Adrenal gland (tissue), 12 donors: Measurements from ENCODE around the gene C16orf96. TPM values are rescaled to one million over a fixed set of nuclear protein-coding genes. Genes with fewer than 3 reads are reported as not detected.

ENCODE experiments used
- DNase-seq, 7 donors: peaks; one replicate each; pipeline ENCODE4 v3.0.0-alpha.2; 2019 to 2020
- H3K27ac ChIP-seq, 5 donors: fragments of 200-600 bp; sonication (generic) in 4 of 5; 1 replicate in 3 of 5; 2 replicates in 2 of 5; pipeline versions ENCODE4 v1.5.1 to v1.8.0; 2016 to 2020; ENCODE audit warnings: mild to moderate bottlenecking in 1 of 5
- H3K27me3 ChIP-seq: fragments of 200-600 bp; 2 replicates; pipeline ENCODE4 v1.8.0; 2021
- H3K36me3 ChIP-seq, 2 donors: fragments of 200-600 bp; replicated peaks in 1 of 2; 1 replicate in 1 of 2; 2 replicates in 1 of 2; pipeline versions ENCODE4 v1.5.1 to v1.8.0; 2018 to 2022
- H3K4me1 ChIP-seq, 2 donors: fragments of 200-600 bp; replicated peaks in 1 of 2; 1 replicate in 1 of 2; 2 replicates in 1 of 2; pipeline versions ENCODE4 v1.5.1 to v1.8.0; 2018 to 2021
- H3K4me3 ChIP-seq, 4 donors: fragments of 200-600 bp; sonication (generic) in 3 of 4; one replicate each; pipeline ENCODE4 v1.5.1; 2016 to 2018
- H3K9me3 ChIP-seq, 3 donors: fragments of 200-600 bp; sonication (generic) in 1 of 3; replicated peaks in 1 of 3; 1 replicate in 2 of 3; 2 replicates in 1 of 3; pipeline versions ENCODE4 v1.5.1 to v1.8.0; 2016 to 2021
- CTCF ChIP-seq, 6 experiments: fragments of 450-650 bp in 4 of 6; fragments of 200-600 bp in 2 of 6; sonication (generic) in 1 of 6; IDR thresholded peaks; 1 replicate in 5 of 6; 2 replicates in 1 of 6; pipeline versions ENCODE4 v1.5.1 to v1.8.0; 2016 to 2021; ENCODE audit warnings: antibody characterized with exemption in 6 of 6, mild to moderate bottlenecking in 2 of 6, moderate library complexity in 1 of 6
- POLR2A ChIP-seq, 2 donors: fragments of 450-650 bp; IDR thresholded peaks; one replicate each; pipeline ENCODE4 v1.6.1; 2017; ENCODE audit warnings: antibody characterized with exemption in 2 of 2, mild to moderate bottlenecking in 2 of 2, moderate library complexity in 1 of 2
- WGBS, 4 donors: extraction: QIAGEN DNeasy Blood & Tissue Kit in 2 of 4; methylation state at CpG; one replicate each; pipeline versions ENCODE4 v1.1.5 to v1.1.7; 2013 to 2017; 5-methylcytosine and 5-hydroxymethylcytosine counted together
- intact Hi-C, 2 donors: fragments of 100-400 bp; cut with DNase I; formaldehyde crosslinking; loops; one replicate each; pipeline versions ENCODE4 v1.14.1 to v1.15.0; 2022 to 2023
- polyA plus RNA-seq, 3 donors: library from polyadenylated mRNA; stranded (reverse); fragments of 200-250 nt in 2 of 3; fragments of 350-450 nt in 1 of 3; fragmentation: Illumina TruSeq in 1 of 3; extraction: RNeasy Lipid Tissue Mini Kit (QIAGEN cat#74804) in 1 of 3; gene quantifications; one replicate each; pipeline ENCODE4 v1.2.3, GENCODE V29; 2013 to 2014
- total RNA-seq, 9 donors: library from RNA; depleted of rRNA in 4 of 9; stranded (reverse); fragments of >200 nt in 4 of 9; fragments of 120-200 nt in 1 of 9; fragmentation: NEBNext Ultra II Directional in 1 of 9; extraction: Animal tissue kit (Norgen Biotek cat#: 25700) in 1 of 9; gene quantifications; one replicate each; pipeline versions ENCODE4 v1.1.0 to v1.2.4, GENCODE V29; 2013 to 2023
- donor health status: healthy with polysubstance abuse.
- donor health status: Bipolar disorder and iron deficiency.
- donor health status: DM: yes; HTN: yes; CAD: no.
- donor health status: DM: no; HTN: no; CAD: no.
- donor health status: DM: no; HTN: no; CAD: no.
- donor health status: DM: yes; HTN: yes; CAD: no.

C16orf96 gene
- total and polyA plus RNA-seq, 12 donors, result 0.07 to 0.61 (median 0.28) TPM; not detected in 1

- 66 to 84% (median 78%) methylated on average over 10 of the region's 10 CpGs for WGBS, 4 donors
- H3K27ac ChIP-seq, result no peak overlapping the region
These were observed 1.8 kb downstream of the C16orf96 start for GRCh38 chr16:4557973-4558372.

GRCh38 chr16:4561596-4561995, 5.5 kb downstream of the C16orf96 start:
- Histone ChIP-seq H3K9me3 (no peaks in the 10 kb centered on the region), H3K27ac (no peak overlapping the region), H3K36me3 (no peaks in the 10 kb centered on the region), H3K4me3 (no peak overlapping the region), H3K27me3 (no peaks in the 10 kb centered on the region), H3K4me1 (no peaks in the 10 kb centered on the region)
- intact Hi-C loops, result no loop called here
- no peak for DNase-seq
- TF ChIP-seq POLR2A (IDR thresholded peaks at IDR 0.05) (no peak), CTCF (IDR thresholded peaks at IDR 0.05) (no peak)
- WGBS, 4 donors, result 54 to 75% (median 68%) methylated on average over 9 of the region's 9 CpGs

More at GRCh38 chr16:4557973-4558372, 1.8 kb downstream of the C16orf96 start:
- Histone ChIP-seq H3K27me3 (no peaks in the 10 kb centered on the region), H3K4me1 (no peaks in the 10 kb centered on the region), H3K4me3 (no peak overlapping the region), H3K9me3 (no peaks in the 10 kb centered on the region), H3K36me3 (no peaks in the 10 kb centered on the region)
- no peak for TF ChIP-seq POLR2A (IDR thresholded peaks at IDR 0.05)
- TF ChIP-seq CTCF (IDR thresholded peaks at IDR 0.05), result no peak
- no peak for DNase-seq
- intact Hi-C loops, result no loop called here

GRCh38 chr16:4564661-4565267, 8.6 kb downstream of the C16orf96 start:
- DNase-seq, result no peak
- TF ChIP-seq CTCF (IDR thresholded peaks at IDR 0.05), result no peak
- no peak for TF ChIP-seq POLR2A (IDR thresholded peaks at IDR 0.05)
- H3K9me3 ChIP-seq, result no peaks in the 10 kb centered on the region
- intact Hi-C loops, result no loop called here
- WGBS, 4 donors, result 83 to 89% (median 87%) methylated on average over 17 to 18 of the region's 18 CpGs
- H3K27ac ChIP-seq, result no peak overlapping the region
- no peaks in the 10 kb centered on the region for H3K27me3 ChIP-seq
- no peaks in the 10 kb centered on the region for H3K36me3 ChIP-seq
- H3K4me1 ChIP-seq, result no peaks in the 10 kb centered on the region
- no peak overlapping the region for H3K4me3 ChIP-seq

- H3K36me3 ChIP-seq, result no peaks in the 10 kb centered on the region
- intact Hi-C loops, result no loop called here
- H3K4me3 ChIP-seq, result no peak overlapping the region
- no peaks in the 10 kb centered on the region for H3K4me1 ChIP-seq
- 76 to 85% (median 81%) methylated on average over 3 of the region's 3 CpGs for WGBS, 4 donors
- H3K27ac ChIP-seq, result no peak overlapping the region
- no peaks in the 10 kb centered on the region for H3K9me3 ChIP-seq
- TF ChIP-seq CTCF (IDR thresholded peaks at IDR 0.05) (no peak), POLR2A (IDR thresholded peaks at IDR 0.05) (no peak)
- DNase-seq, result no peak
- H3K27me3 ChIP-seq, result no peaks in the 10 kb centered on the region
These were observed 10.0 kb downstream of the C16orf96 start for GRCh38 chr16:4566144-4566543.
